Stimulated activated CD8-positive, alpha-beta memory T cell treated with anti-CD3 and anti-CD28 coated beads, Interleukin-12 subunit alpha, Interleukin-12 subunit beta, amount 100 ng/mL, for 1 hour (primary cell): ENCODE measurements around the gene COL6A5.
"Not testable (repeated sequence)": the region's sequence is repeated elsewhere in the genome, so short reads cannot be mapped to it uniquely, and the experiment has no call there.

Experiments
- DNase-seq: peaks from one replicate; pipeline ENCODE4 v3.0.0-alpha.2; 2020; ENCODE audit warnings: low read depth

Gene COL6A5

DNA sequence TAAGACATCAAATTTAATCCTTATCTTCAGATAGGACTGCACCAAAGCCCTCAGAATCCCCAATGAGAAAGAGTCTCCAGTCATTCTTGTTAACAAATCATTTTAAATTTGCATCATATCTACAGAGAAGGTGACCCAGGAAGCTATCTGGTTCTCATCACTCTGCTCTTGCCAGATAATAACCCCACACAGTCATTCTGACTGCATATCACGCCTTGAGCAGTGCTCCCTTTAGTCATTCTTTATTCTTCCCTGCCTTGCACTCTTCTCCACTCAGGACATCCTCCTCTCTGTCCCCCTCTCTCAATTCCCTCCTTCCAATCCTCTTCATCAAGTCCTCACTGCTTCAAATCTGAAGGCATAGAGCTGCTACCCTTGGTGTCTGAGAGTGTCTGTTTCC is 87.8 kb downstream of the COL6A5 start:
- no peak for DNase-seq

DNA sequence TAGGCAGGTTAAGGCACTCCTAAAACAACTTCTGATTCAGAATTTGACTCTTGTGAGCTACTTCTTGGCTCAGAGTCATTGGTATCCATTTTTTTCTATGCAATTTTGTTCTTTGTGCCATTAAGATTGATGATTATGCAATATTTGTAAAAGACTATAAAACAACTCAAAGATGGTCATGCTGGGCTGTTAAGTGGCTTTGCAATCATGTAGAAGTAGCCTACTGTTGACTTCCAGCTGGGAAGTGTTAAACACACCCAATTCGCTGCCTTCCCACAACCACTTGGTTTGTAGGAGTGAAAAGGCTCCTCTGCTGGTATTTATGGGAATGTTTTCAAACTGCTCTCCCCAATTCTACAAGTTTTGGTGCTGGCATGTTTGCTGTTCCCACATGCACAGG is 96.8 kb downstream of the COL6A5 start:
- DNase-seq: no peak

DNA sequence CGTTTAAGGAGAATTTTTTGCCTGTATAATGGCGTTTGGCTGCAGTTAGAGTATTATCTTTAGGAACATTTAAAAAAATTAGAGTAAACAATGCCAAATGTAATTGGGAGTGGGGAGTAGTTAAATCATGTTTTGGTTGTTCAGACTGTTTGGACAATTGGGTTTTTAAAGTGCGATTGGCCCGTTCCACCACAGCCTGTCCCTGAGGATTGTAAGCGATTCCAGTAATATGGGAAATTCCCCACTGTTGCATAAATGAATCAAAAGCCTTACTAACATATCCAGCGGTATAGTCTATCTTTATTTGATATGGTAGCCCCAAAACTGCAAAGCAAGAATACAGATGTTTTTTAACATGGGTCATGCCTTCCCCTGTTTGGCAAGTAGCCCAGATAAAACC is 101.4 kb downstream of the COL6A5 start:
- DNase-seq: not testable (repeated sequence)

DNA sequence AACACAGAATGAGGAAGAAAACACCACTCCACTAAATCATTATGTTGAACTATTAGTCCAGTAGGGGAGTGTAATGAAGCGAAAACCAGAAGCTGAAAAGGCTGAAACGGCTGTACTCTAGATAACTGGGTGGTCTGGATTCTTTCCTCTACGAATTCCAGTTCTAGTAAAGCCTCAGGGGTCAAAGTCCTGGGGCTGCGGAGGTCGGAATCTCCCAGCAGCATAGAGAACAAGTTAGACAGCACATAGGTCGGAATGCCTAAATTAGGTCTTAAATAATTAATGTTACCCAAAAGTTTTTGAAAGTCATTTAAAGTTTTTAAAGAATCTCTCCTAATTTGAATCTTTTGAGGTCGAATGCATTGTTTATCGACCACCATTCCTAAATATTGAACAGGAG is 102.7 kb downstream of the COL6A5 start:
- not testable (repeated sequence) for DNase-seq

DNA sequence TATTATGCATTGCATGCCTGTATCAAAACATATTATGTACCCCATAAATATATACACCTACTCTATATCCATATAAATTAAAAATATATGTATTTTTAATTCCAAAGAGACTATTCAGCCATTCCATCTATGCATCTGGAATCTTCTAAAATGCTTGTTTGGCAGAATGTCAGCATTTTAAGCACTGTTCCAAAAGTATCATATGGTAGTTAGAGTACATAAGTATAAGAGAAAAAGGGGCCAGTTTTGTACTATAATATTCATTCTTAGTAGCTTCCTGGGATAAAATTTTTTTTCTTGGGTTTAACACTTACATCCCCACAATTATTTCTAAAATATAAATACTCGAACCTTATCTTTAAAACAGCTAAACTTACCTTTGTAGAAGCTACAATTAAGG is 111.1 kb downstream of the COL6A5 start:
- no peak for DNase-seq

DNA sequence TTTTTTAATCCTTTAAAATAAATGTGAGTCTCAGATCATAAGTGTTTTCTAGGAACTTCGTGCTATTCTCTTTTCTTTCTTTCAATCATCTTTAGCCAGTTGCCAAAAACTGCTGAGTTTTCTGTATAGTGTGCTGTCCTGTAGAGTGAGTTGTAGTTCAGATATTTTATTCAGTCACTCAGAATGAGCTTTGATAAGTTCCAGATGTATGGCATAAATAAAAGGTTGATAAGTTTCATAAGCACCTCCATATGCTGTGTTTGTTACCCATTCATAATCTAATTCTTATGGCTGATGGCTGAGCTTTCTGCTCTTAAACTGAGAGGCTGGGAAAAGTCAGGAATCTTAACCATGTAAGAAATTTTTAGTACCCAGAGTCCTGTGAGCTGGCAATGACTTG is 112.2 kb downstream of the COL6A5 start:
- no peak for DNase-seq

DNA sequence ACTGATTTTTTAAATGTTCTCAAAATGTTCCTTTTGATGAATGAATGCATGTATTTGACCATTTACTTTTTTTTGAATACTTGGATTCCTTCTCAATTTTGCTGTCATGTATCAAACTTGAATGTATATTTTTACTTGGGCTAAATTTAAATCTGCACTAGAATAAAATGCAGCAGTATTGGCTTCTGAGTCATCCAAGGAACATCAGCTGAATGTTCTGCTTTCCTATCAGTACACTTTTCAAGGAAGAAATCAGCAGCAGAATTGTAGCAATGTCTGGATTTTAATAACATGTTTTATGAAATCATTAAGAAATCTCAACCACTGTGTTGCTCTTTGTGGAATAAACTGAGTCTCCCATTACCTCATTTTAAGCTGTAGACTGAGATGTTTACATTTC is 114.5 kb downstream of the COL6A5 start:
- no peak for DNase-seq

DNA sequence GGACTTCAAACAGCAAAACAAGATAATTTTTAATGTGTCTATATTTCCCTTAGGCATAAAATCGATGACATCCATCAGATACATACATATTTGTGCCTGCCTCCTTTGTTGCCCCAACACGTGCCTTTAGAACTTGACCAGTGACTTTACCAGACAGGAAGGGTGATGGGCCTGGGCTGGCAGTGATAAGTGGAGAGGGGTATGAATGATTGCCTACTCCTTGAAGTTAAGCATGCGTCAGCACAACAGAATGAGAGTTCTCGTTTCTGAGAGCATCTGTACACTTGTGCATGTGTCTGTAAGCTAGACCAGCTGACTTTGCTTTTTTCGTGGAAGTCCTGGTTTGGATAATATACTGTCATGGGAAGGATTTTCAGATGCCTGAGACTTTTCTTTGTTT is 116.6 kb downstream of the COL6A5 start:
- no peak for DNase-seq

DNA sequence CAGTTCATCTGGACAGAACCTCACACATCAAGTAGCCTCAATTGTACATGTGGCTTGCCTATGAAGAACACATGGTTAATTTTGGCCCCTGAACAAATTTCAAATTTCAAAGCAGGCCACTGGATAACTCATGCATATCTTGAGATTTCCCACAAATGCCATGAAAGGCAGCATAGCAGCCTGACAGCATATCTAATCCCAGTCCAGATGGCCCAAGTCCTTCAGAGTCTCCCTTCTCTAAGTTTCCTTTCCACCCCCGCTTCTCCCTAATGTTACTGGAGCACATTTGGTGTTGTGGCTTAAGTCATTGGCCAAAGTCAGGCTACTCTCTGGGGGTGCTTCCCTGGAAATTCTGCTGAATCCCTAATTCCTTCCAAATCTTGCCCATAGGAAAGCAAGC is 117.7 kb downstream of the COL6A5 start:
- DNase-seq: no peak

DNA sequence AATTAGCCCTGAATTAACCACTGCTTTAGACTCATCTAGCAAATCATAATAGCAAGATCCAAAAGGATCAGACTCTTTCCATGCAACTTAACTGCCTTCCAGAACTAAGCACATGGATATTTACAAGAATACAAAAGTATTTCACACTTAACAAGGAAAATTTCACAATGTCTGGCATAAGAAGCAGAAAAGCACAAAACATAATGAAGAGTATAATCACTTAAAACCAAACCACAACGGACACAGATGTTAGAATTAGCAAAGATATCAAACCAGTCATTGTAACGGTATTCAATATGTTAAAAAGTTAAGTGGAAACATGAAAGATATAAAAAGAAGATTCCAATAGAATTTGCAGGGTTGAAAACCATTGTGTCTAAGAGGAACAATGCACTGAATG is 120.0 kb downstream of the COL6A5 start:
- DNase-seq: no peak

DNA sequence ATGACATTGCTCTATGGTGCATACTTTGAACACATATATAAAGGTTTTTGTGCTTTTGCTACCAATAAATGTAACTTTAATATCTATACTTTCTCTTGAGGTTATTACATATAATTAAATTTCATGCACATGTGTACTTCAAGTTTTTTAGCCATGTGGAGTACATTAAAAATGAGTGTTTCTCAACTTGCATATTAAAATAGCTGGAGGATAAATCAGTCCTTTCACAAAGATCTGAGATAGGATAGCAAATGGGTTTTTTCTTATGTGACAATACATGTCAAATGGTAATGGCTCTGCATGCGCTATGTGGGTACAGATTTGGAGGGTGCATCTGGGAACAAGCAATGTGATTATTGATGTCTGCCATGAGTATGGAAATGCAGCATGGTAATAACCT is 122.8 kb downstream of the COL6A5 start:
- DNase-seq: no peak

DNA sequence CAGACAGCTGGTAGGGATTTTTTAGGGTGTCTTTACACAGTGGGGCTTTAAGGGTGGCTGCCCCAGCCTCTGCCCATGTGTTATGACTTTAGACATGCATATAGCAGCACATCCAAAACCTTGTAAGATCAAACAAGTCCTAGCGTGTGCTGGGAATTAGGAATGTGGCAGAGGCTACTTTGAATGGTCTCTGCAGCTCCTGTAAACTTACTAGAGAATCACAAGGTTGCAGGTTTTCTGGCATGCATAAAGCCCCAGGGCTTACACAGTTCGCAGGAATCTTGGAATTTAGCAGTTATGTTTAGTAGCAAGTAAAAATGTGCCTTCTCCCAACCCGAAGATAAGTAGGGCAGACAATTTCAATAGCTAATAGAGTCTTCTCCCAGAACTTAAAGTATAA is 124.7 kb downstream of the COL6A5 start:
- DNase-seq: no peak

DNA sequence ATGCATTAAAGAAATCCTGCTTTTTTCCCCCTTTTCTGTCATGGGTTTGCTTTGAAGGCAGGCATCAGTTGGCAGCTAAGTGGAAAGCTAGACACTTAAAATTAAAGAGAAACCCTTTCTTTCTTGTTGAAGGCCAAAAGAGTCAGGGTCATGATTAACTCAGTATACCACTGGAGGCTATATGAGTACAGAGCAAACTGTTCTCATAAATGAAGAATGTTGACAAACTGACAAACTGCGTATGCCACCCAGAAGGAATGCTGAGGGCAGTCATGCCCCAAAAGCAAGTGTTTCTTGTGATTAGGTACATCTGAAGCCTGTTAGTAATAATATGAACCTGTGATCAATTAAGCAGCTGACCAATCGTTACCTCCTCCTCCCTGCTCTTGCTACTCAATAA is 127.9 kb downstream of the COL6A5 start:
- DNase-seq: no peak

DNA sequence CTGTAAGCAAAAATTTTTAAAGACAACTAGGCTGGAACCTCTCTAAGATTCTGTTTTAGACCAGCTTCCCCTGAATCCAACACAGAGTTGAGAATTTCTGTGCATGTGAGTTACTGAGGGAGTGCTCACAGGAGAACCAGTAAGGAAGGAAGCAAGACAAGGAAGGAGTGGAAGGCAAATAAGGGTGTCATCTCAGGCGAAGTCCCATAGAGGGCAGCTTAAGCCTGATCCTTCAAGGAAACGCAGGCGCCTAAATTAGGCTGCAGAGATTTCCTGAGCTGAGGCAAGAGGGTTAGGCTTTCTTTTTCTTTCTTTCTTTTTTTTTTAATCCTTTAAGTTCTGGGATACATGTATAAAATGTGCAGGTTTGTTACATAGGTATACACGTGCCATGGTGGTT is 135.3 kb downstream of the COL6A5 start:
- DNase-seq: no peak

DNA sequence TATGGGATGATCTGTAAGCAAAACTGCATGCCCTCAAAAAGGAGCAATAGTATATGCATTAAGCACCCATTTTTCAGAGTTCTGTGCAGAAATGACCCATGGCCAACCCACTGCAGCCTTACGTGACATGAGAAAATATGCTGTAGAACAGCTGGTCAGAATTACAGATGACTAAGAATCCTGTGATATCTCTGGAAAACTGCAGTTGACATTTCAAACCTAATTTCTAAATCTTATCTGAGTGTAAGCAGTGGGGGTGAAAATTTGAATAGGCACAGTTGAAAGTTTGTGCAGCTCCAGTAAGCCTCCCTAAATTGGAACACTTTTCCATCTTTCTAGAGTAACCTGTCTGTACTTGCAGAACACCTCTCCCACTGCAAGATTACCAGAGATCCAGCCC is 142.8 kb downstream of the COL6A5 start:
- DNase-seq: no peak

DNA sequence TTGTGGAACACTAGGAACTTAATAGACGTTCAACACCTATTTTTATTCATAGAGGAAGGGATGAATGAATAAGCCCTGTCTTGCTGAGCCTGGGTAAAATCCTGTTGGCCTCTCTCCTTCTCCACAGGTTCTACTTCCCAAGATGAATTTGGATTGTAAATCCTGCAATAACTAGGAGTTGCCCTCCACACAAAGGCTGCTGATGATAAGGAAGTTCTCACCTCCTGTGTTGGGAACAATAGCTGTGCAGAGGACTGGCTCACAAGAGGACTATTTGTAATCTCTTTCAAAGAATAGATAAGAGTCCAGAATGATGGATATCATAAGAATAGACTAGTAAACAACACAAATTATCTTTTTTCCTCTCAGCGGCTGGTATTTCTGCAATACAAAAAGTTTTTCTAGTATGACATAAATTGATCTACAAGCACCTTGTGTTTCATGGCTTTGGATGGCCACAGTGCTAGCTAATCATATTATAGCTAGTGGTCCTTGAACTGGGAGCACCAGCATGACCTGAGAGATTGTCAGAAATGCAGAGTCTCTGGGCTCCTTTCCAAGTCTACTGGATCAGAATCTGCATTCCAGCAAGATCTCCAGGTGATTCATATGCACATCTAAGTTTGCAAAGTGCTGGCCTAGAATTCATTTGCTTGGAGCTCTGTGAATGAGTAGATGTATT is 143.4 kb downstream of the COL6A5 start:
- DNase-seq: no peak

DNA sequence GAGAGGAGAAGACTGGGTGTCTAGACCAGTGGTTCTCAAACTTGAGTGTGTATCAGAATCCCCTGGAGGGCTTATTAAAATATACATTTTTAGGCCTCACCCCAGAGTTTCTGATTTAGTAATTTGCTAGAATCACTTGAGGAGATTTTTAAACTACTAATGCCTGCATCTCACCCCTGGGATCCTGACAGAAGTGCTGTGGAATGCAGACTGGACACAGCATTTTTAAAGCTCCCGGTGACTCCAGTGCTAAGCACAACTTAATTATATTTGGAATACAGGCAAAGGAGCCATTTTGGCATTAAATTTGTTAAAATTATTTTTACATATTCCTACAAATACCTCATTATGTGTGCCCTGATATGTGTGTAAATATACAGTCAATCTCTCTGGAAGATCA is 144.8 kb downstream of the COL6A5 start:
- DNase-seq: no peak

DNA sequence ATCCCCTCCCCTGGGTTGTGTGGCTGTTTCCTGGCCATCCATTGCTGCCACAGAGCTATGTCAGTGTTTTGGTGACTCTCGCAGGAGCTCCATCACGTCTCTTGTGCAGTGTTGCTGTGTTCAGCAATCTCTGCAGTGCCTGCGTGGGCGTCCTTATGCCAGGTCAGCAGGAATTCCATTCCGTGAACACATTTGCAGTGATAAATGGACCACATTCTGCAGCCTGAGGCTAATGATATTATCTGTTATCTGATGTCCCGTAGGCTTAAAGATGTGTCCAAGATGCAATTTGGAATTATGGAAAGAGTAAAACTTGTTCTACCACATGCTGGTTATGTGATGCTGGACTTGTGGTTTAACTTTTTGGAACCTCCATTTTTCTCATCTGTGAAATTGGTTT is 146.0 kb downstream of the COL6A5 start:
- no peak for DNase-seq

DNA sequence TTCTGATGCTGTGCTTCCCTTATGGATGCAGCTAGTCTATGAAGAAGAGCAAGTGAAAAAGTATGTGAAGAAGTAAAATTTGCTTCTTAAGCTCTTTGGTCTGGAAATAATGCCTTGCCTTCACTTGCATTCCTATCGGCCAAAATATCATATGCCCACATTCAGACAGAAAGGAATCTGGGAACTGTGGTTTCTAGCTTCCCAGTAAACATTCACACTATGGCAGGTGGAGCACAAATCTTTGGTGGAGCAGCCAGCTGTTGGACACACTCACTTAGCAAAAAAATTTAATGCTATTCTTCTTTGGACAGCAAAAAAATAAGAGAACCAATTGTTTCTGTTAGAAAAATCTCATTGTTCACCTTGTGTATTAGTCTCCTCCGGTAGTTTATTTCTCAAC is 159.2 kb downstream of the COL6A5 start:
- DNase-seq: no peak

DNA sequence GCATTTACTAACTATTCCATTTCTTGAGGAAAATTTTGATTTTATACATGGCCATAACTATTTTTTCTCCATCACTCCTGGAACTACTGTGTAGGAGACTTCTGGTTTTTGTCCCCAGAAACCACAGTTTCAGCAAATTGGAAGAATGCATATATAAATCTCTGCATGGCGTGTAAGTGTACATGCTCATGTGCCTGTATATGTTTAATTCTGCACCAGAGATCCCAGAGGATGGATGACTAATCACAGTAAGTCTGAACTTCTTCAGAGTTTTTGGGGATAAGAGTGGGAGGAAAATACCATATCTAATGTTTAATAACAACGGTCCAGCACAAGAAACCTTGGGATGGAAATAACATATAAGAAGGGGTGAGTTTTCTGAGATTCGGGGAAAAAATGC is 160.6 kb downstream of the COL6A5 start:
- no peak for DNase-seq

DNA sequence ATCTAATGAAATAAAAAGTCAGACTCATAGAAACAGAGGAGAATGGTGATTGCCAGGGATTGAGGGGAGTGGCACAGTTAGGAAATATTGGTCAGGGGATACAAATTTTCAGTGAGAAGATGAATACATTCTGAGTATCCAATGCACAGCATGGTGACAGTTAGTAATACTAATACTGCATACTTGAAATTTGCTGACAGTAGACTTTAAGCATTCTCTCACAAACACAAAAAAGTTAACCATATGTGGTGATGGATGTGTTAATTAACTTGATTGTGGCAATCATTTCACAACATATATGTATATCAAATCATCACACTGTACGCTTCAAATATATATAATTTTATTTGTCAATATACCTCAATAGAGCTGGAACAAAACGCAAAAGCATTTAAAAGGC is 162.3 kb downstream of the COL6A5 start:
- no peak for DNase-seq

DNA sequence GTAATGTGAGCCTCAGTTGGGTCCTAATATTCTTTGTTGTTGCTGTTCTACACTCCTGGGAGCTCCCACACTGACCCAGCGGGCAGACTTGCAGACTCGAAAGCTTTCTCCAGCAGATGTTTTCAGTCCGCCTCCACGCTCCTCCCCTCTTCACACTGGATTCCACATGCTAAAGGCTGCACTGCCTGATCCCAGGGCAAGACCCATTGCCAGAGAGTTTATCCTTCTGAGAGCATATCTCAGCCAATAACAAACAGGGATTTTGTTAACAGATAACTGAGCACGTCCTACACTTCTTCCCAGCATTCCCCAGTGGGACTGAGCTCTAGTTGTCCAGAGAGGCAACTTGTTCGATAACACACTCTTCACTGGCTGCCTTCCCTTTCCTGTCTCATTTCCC is 163.5 kb downstream of the COL6A5 start:
- DNase-seq: no peak

DNA sequence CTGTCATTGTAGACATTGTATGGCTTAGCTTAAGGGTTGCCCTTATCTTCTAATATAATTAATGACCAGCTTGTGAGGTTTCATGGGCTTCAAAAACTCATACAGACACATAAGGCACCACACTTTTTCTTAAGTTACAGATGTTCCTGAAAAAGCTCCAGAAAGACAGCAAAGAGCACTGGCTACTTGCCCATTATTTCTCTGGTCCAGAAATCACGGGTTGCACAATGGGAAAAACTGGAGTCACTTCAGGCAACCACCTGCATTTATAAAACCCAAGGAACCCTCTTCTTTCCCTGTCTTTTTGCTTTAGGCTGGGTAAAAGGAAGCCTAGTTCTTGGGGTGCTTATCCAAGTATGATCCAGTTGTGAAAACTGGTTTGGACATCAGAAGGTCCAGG is 169.2 kb downstream of the COL6A5 start:
- no peak for DNase-seq

DNA sequence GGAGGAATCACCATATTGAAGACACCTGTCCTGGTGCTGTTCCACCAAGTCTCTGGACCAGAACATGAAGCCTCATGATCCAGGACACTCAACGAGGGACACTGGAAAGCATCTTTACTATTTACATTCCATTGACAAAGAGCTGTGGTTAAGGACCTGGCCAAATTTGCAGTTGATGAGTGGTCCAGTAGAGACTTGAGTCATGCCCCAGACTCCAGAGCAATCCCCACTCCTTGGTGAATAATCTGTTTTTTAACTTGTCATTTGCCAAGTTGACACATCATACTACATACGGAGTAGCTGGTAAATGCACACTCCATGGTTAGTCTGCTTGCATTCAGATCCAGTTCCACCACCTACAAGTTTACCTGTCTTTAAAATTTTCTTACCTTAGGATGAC is 170.3 kb downstream of the COL6A5 start:
- no peak for DNase-seq
